Gastroesophageal sphincter (tissue), 4 donors: Measurements from ENCODE around the gene SH3RF2. TPM values are rescaled to one million over a fixed set of nuclear protein-coding genes. Genes with fewer than 3 reads are reported as not detected.
"Not testable (repeated sequence)": the region's sequence is repeated elsewhere in the genome, so short reads cannot be mapped to it uniquely, and the experiment has no call there.

Experiments
- ATAC-seq: fragments of 150-250 bp; one replicate; pipeline ENCODE4 v1.9.1; 2016; ENCODE audit warnings: mild to moderate bottlenecking, moderate library complexity
- H3K27ac ChIP-seq, 4 donors: fragments of 200-600 bp; sonication (generic) in 3 of 4; 1 replicate in 3 of 4; 2 replicates in 1 of 4; pipeline ENCODE4 v1.5.1; 2016 to 2019
- H3K27me3 ChIP-seq: fragments of 200-600 bp; sonication (generic); one replicate; pipeline ENCODE4 v1.5.1; 2019
- H3K36me3 ChIP-seq, 2 donors: fragments of 200-600 bp; sonication (generic); one replicate each; pipeline ENCODE4 v1.5.1; 2019; ENCODE audit warnings: control low read depth in 1 of 2
- H3K4me1 ChIP-seq, 3 donors: fragments of 200-600 bp; sonication (generic); 1 replicate in 2 of 3; 2 replicates in 1 of 3; pipeline ENCODE4 v1.5.1; 2016 to 2019; ENCODE audit warnings: control low read depth in 2 of 3
- H3K4me3 ChIP-seq, 2 donors: fragments of 200-600 bp; sonication (generic); one replicate each; pipeline ENCODE4 v1.5.1; 2019; ENCODE audit warnings: mild to moderate bottlenecking in 1 of 2, moderate library complexity in 1 of 2
- H3K9me3 ChIP-seq, 3 donors: fragments of 200-600 bp; sonication (generic); one replicate each; pipeline ENCODE4 v1.5.1; 2017 to 2019; ENCODE audit warnings: control low read depth in 2 of 3
- CTCF ChIP-seq, 4 experiments: fragments of 200-600 bp in 2 of 4; fragments of 450-650 bp in 2 of 4; sonication (generic) in 1 of 4; IDR thresholded peaks; one replicate each; pipeline ENCODE4 v1.5.1; 2017 to 2019; ENCODE audit warnings: antibody characterized with exemption in 4 of 4, mild to moderate bottlenecking in 2 of 4, moderate library complexity in 2 of 4
- EP300 ChIP-seq: sonication (generic); formaldehyde crosslinking; IDR thresholded peaks from one replicate; pipeline ENCODE4 v1.6.1; 2017; ENCODE audit warnings: antibody characterized with exemption, mild to moderate bottlenecking
- POLR2A ChIP-seq, 2 donors: fragments of 450-650 bp; IDR thresholded peaks; one replicate each; pipeline ENCODE4 v1.6.1; 2017; ENCODE audit warnings: antibody characterized with exemption in 2 of 2, mild to moderate bottlenecking in 2 of 2, moderate library complexity in 1 of 2
- POLR2AphosphoS5 ChIP-seq: sonication (generic); formaldehyde crosslinking; IDR thresholded peaks from one replicate; pipeline ENCODE4 v1.6.1; 2017; ENCODE audit warnings: antibody characterized with exemption
- WGBS, 2 donors: methylation state at CpG; one replicate each; pipeline ENCODE4 v1.1.5; 2018; ENCODE audit warnings: low coverage in 1 of 2; 5-methylcytosine and 5-hydroxymethylcytosine counted together
- total RNA-seq, 4 donors: library from RNA; depleted of rRNA; stranded (reverse); fragments of >200 nt; gene quantifications; one replicate each; pipeline ENCODE4 v1.1.0, GENCODE V29; 2016

SH3RF2 gene
- total RNA-seq, 4 donors from 2014 or later: 0.27 to 5.2 (median 1.0) TPM

GRCh38 chr5:145949474-145949873 lies 13.1 kb downstream of the SH3RF2 start:
- WGBS, 2 donors: 54 to 83% methylated on average over 2 of the region's 2 CpGs
- ATAC-seq: no peak
- no peak overlapping the region for H3K4me3 ChIP-seq
- no peaks in the 10 kb centered on the region for H3K36me3 ChIP-seq
- TF ChIP-seq EP300: no peak
- TF ChIP-seq POLR2A (IDR thresholded peaks at IDR 0.05): no peak
- no peak for TF ChIP-seq POLR2AphosphoS5
- TF ChIP-seq CTCF (IDR thresholded peaks at IDR 0.05): no peak
- H3K9me3 ChIP-seq: no peaks in the 10 kb centered on the region
- no peaks in the 10 kb centered on the region for H3K4me1 ChIP-seq
- H3K27me3 ChIP-seq: no peaks in the 10 kb centered on the region
- no peak overlapping the region for H3K27ac ChIP-seq

GRCh38 chr5:145951071-145951470 lies 14.7 kb downstream of the SH3RF2 start:
- no peak for ATAC-seq
- WGBS, 2 donors: 50 to 63% methylated on average over 3 of the region's 3 CpGs
- Histone ChIP-seq H3K27me3 (no peaks in the 10 kb centered on the region), H3K36me3 (no peaks in the 10 kb centered on the region), H3K9me3 (no peaks in the 10 kb centered on the region), H3K4me1 (no peaks in the 10 kb centered on the region), H3K4me3 (no peak overlapping the region), H3K27ac (no peak overlapping the region)
- TF ChIP-seq POLR2A (IDR thresholded peaks at IDR 0.05): no peak
- TF ChIP-seq CTCF (IDR thresholded peaks at IDR 0.05): no peak
- no peak for TF ChIP-seq EP300
- TF ChIP-seq POLR2AphosphoS5: no peak

GRCh38 chr5:145953202-145953601 lies 16.8 kb downstream of the SH3RF2 start:
- Histone ChIP-seq H3K4me3 (no peak overlapping the region), H3K27ac (no peak overlapping the region), H3K27me3 (no peaks in the 10 kb centered on the region), H3K4me1 (no peaks in the 10 kb centered on the region), H3K36me3 (no peaks in the 10 kb centered on the region), H3K9me3 (no peaks in the 10 kb centered on the region)
- 75 to 100% methylated on average over 1 to 2 of the region's 2 CpGs for WGBS, 2 donors
- no peak for ATAC-seq
- TF ChIP-seq POLR2A (IDR thresholded peaks at IDR 0.05) (no peak), CTCF (IDR thresholded peaks at IDR 0.05) (no peak), POLR2AphosphoS5 (no peak), EP300 (no peak)

- H3K36me3 ChIP-seq, H3K27me3 ChIP-seq, H3K4me3 ChIP-seq, H3K4me1 ChIP-seq, H3K27ac ChIP-seq, H3K9me3 ChIP-seq, ATAC-seq: not testable (repeated sequence)
- WGBS, 2 donors: 83 to 96% methylated on average over 3 of the region's 3 CpGs
Observed at GRCh38 chr5:145954140-145954539, 17.8 kb downstream of the SH3RF2 start.

- no peaks in the 10 kb centered on the region for H3K9me3 ChIP-seq
- 68 to 100% methylated on average over 3 of the region's 3 CpGs for WGBS, 2 donors
- no peak for TF ChIP-seq POLR2A (IDR thresholded peaks at IDR 0.05)
- no peak for TF ChIP-seq CTCF (IDR thresholded peaks at IDR 0.05)
- TF ChIP-seq POLR2AphosphoS5: no peak
- no peak for TF ChIP-seq EP300
- no peaks in the 10 kb centered on the region for H3K4me1 ChIP-seq
- no peak for ATAC-seq
- no peaks in the 10 kb centered on the region for H3K27me3 ChIP-seq
- no peak overlapping the region for H3K27ac ChIP-seq
- H3K36me3 ChIP-seq: no peaks in the 10 kb centered on the region
- H3K4me3 ChIP-seq: no peak overlapping the region
Observed at GRCh38 chr5:145957388-145957787, 21.0 kb downstream of the SH3RF2 start.

DNA sequence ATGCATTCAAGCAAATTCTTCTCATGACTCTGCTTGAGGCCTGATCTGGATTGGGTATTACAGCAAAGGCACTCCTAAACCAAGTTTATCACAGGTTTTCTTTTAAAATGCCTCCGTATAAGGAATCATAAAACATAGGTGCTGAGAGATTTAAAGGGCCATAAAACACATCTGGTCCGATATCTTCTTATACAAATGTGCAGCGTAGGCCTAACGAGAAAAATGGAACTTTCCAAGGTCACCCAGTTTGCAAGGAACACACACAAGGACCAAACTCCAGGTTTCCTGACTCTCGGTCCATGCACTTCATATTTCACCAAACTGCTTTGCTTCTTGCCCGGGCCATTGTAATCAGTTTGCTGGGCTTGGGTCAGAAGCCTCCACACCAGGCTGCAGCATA lies 22.1 kb downstream of the SH3RF2 start:
- no peak for ATAC-seq
- 83 to 85% methylated on average over 1 to 6 of the region's 6 CpGs for WGBS, 2 donors
- Histone ChIP-seq H3K4me1 (no peaks in the 10 kb centered on the region), H3K36me3 (no peaks in the 10 kb centered on the region), H3K27me3 (no peaks in the 10 kb centered on the region), H3K27ac (no peak overlapping the region), H3K4me3 (no peak overlapping the region), H3K9me3 (no peaks in the 10 kb centered on the region)
- no peak for TF ChIP-seq POLR2A (IDR thresholded peaks at IDR 0.05)
- TF ChIP-seq POLR2AphosphoS5: no peak
- no peak for TF ChIP-seq CTCF (IDR thresholded peaks at IDR 0.05)
- TF ChIP-seq EP300: no peak
